C4-2B (cell line): ENCODE results near the gene KIF27.

Experiments used
- CTCF ChIP-seq: fragments of 450-650 bp; conservative IDR thresholded peaks from 2 replicates; pipeline ENCODE4 v1.5.1; 2017; ENCODE audit warnings: mild to moderate bottlenecking
- ZFX ChIP-seq: fragments of 450-650 bp; IDR thresholded peaks from 2 replicates; pipeline ENCODE4 v1.6.1; 2017

DNA sequence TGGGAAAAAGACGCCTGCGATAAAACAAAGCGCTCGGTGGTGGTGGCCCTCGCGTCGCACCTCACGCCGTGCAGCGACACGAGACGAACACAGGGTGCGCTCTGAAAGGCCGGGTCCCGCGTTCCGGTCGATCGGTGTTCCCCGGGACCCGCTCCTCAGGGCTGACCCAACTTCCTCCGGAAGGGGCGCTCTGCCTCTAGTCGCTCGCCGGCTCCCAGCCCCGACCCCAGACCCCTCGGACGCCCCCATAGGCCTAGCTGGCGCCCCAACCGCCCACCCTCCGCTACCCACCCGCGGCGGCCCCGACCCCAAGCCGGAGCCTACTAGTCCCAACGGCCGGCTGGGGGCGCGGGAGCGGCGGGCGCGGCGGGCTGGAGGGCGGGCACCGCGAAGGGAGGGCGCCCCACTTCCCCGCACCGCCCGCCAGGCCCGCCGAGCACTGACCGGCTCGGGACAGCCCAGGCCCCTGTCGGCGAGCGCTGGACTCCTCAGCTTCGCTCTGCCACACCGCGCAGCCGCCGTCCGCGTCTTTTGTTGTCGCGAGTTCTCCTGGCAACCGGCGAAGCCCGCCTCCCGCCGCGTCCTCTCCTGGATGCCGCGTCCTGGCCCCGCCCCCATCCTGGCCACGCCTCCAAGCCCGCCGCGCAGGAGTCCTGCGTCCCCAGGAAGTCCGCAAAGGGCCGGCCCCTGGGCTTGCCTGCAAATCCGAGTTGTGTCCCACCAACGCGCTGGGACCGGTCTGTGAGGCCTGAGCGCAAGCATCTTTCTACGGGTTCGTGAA, at the start of gene KIF27:
- peak; percentile 77 for TF ChIP-seq CTCF
- TF ChIP-seq ZFX = peak; percentile 79
